ENCODE data around the gene FLT3.
"Not testable (repeated sequence)": the region's sequence is repeated elsewhere in the genome, so short reads cannot be mapped to it uniquely, and the experiment has no call there.

Gene FLT3

DNA sequence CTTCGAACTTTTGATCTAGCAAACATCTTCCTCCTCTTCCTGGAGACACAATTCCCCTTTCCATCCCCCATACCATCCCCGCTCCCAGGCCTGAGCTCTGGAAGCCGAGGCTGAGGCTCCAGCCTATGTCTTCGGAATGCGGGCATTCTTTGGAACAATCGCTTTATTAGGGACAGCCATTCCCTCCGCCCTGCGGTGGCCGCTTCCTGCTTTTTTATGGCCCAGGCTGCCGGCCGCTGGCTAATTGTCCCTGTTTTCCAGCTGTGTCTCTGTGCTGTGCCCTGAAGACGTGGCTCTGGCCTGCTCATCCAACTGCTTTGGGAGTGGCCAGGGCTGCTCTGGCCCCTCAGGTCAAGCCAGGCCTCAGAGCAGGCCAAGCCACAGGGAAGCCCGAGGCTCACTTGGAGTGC lies 129.1 kb downstream of the FLT3 start:
- DNase-seq, result no peak

DNA sequence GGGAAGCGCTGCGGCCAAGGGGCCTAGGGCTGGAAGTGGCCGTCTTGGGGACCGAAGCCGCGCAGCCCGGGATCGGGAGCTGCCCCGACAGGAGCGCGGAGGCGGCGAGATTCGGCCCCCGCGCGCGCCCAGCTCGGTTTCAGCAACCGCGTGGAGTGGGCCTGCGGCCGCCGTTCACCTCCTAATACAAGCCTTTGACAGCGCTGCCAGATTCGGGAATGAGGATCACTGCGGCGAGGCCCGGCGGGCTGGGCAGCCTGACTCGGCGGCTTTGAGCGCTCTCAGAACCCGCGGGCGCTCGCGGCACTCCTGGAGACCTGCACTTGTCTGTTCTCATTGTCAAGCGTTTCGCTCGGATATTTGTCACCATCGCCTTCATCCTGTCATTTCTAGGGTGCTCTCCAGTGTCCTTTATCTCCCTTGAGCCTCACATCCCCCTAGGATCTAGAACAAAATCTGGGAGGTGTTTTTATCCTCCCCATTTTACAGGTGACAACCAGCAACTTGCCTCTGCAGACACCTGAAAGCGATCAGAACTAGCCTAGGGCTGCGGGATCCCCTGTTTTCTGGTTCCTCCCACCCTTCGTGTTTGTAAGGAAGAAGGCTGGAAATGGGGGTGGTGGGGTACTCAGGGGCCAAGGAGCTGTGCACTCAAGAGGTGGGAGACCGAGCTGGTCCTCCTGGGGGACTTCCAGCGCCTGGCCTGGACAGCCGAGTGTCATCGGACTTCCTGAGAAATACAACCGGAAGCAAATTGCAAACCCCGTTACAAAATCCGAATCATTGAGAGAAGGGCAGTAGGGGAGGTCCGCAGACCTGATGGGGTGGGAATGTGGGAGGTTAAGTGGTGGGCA lies 129.8 kb downstream of the FLT3 start:
- DNase-seq, result no peak

- DNase-seq, result no peak
These were observed 130.5 kb downstream of the FLT3 start for GRCh38 chr13:27969866-27970229.

DNA sequence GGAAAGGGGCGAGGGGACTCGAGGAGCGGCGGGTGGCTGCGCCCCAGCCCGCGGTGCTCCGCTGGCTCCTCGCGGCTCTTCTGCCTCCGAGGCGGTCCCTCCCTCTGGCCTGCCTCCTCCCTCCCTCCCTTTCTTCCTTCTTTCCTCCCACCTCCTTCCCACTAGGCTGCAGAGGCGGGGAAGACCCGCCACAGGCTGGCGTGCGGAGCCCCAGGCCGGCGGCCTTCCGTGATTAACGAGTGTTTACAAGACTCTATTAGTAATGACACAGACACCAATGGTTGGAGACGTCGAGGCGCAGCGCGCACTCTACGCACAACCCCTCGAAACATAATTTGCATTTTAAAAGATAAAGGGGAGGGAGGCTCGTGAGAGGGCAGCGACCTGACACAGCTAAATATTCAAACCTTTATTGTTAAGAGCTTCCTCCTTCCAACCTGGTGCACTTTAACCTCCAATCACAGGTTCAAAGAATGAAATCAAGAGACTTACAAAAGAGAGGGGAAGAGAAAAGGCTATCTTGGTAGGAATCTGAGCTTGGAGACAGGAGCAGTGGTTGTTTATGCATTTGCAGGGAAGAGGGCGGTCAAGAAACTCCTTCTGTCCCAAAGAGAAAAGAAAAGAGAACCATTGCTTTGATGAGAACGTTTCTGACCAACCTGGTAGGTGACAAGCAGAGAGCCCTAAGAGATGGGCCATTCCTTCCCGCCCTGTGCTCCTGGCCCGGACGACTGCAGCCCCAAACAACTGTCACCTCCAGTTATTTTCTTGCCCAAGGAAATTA lies 131.1 kb downstream of the FLT3 start, which contains the start of gene CDX2:
Gene CDX2 (minus strand): TSS at position 234 of the 784 bp plus-strand sequence. CDS start 309 bp downstream, outside the sequence.
- no peak for DNase-seq

DNA sequence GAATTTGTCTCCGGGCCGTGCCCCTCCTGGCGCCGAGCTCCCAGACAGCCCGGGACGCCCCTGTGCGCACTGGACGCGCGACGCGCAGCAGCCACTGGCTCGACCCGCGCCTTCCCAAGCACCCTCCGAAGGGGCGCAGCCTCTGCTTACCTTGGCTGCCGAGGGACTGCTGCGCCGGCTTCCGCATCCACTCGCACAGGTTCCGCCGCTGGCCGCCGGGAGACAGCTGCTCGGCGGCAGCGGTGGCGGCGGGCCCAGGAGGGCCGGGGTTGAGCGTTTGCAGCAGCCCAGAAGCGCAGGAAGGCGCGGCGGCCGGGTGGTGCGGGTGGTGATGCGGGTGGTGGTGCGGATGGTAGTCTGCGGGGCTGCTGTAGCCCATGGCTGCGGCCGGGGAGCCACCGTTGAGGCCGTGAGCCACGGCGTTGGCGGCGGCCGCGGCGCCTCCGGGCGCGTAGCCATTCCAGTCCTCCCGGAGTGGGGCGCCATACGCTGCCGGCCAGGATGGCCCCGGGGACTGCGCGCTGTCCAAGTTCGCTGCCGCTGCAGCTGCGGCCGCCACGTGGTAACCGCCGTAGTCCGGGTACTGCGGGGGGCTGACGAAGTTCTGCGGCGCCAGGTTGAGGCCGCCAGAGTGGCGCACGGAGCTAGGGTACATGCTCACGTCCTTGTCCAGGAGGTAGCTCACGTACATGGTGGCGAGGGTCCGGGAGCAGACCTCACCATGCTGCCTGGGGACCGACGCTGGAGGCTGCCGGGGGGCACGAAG lies 131.9 kb downstream of the FLT3 start:
- no peak for DNase-seq

- no peak for DNase-seq
These were observed 132.6 kb downstream of the FLT3 start for GRCh38 chr13:27967736-27968315.

GRCh38 chr13:27967203-27967735 lies 133.1 kb downstream of the FLT3 start:
- DNase-seq, result no peak

DNA sequence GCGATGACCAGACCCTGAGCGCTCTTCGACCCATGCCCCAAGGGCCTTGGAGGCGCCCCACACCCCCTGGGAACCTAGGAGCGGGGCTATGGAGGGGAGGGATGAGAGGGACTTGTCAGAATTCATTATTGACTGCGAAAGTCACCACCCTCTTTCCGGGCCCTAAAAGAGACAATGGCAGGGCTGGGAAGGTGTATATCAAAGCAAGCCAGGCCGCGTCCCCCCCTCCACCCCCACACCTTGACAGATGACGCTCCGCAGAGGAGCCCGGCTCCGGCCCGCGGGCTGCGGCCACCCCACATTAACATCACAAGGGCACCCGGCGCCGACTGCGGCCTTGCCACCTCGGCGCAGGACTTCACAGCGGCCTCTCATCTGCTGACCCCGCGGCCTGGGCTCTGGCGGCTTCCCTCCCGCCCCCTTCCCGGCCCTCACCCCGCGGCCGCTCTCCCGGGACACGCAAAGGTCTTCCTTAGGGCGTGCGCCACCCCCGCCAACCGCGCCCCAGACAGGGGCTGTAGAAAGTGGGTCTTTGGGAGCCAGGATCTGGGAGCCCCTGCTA lies 133.7 kb downstream of the FLT3 start:
- no peak for DNase-seq

DNA sequence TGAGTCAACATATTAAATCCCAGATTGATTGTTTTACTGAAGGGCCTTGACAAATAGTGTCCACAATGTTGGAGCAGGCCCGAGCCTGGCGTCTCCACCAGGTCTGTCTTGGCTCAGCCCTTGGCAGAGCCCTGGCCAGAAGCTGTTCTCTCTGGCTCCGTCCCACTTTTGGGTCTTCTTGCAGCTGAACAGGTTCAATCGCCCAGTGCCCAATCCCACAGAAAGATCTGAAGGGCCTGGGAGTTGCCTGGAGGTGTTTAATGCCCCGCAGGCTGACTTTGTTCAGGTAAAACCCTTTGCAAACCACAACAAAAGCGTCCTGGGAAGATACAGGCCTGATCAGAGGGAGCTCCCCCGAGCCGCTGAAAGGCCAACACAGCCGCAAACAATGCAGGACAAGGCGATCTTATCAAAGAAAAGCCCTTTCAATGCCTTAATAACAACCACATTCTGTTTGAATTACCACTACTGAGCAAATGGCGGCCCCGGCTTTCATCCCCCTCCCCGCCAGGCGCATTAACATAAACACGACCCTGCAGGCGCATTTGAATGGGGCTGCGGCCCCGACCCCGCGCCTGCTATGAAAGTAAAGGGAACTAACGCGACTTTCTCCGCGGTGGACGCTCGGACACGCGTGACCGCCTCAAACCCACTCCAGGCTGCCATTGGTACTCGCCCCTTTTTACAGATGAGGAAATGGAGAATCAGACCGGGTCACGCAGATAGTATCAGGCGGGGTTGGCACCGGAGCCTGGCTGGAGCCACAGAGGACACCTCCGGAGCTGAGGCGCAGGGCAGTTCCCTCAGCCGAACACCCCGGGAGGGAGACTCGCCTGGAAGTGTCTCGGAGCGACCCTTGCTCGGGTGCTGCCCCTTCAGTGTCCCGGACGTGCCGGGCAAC lies 134.4 kb downstream of the FLT3 start:
- no peak for DNase-seq

GRCh38 chr13:27965343-27965739 lies 135.0 kb downstream of the FLT3 start:
- DNase-seq, result no peak

- DNase-seq, result no peak
These were observed 135.5 kb downstream of the FLT3 start for GRCh38 chr13:27964741-27965323.

GRCh38 chr13:27964206-27964605 lies 136.2 kb downstream of the FLT3 start:
- DNase-seq, result not testable (repeated sequence)

- DNase-seq, result no peak
These were observed 136.9 kb downstream of the FLT3 start for GRCh38 chr13:27963491-27963890.

- no peak for DNase-seq
These were observed 137.4 kb downstream of the FLT3 start for GRCh38 chr13:27962982-27963381.

DNA sequence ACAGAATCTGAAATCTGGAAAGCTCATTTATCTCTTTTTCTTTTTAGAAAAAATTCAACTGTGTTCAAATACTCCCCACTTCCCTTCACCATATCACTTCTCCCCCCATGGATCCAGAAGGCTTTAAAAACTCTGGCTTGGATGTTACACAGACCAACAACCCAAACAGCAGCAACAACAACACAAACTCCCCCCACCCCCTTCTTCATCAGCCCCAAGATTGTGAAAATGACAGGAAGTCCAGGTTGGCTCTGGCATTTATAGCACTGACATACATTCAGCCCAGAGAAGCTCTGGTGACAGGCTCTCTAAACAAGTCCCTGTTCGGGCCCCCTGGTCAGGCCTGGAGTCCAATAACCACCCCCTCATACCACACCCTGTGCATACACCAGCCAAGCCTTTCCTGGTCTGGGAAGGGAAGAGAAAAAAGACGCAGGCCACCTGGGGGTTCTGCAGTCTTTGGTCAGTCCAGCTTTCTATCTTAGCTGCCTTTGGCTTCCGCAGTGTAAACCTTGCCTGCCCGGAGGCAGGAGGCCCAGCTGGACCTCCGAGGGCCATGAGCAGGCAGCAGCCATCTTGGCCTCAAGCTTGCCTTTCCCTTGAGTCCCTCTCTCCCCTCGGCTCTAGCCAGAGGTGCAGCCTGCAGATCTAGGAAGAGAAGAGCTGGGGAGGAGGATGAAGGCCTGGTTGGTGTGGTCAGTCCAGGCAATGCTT lies 138.1 kb downstream of the FLT3 start:
- no peak for DNase-seq

DNA sequence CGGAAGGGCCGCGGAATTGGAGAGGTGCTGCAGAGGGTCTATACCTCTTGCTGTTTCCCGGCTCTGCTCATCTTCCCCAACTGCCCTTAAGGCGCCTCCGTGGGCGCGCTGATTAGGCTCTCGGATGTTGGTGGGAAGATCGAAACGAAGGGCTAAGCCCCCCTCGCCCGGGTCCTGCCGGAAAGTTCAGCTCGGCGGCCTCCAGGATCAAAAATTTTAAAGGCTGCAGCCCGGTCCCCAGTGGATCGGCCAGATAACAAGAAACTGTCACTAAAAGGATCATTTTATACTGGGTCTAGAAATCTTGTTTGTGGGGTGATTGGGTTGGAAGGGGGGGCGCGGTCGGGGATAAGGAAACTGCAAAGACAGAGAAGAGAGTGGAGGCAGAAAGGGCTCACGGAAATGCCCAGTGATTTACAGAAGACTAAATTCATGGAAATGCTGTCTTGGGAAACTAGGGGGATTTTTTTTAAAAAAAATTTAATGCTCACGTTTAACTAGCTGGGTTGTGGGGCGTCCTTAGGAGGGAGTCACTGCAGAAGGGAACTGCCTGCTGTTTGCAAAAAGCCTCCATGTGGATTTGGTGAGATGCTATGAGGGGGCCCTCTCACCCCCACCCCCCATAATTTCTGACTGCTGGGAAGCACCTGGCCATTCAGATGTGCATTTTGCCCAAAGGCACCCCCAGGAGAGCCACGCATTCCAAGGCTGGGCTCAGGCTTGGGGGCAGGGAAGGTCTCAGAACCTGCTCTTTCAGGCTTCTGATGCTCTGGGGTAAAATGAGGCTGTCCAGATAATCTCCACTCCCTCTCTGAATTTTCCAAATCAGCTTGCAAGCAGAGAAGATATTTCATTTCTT lies 138.9 kb downstream of the FLT3 start:
- no peak for DNase-seq

DNA sequence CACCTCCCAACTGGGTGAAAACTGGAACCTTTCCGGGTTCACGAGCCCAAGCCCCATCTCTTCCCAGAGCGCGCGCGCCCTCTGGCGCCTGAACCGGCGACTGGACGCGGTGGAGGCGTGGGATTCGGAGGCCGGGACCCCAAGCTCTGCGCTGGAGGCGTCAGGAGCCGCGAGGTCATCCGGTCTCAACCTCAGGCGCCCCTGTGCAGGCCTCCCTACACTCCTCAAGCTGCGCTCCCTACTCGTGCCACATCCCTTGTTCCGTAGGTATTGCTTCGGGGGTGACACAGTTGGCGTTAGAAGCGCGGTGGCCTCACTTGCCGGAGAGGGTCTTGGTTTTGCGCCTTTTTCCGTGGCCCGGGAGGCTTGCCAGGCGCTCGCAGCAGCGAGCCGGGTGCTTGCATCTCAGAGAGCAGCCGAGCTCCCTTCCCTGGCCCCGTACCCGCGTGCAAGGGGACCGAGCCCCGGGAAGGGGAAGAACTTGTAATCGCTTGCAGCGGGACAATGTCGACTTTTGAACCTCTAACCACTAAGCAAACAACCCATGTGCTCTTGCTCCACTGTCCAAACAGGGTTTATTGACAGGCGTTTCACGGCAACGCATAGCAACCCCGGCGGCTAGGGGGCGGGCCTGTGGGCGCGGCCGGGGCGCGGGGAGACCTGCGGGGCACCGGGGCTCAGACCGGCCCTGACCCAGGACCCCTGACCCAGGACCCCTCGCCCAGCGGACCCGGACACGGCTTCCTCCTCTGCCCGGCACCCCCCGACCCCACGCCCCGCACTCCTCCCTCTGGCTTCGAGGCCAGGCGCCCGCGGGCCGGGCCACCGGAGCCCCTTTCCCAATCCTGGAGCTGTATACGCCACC lies 139.8 kb downstream of the FLT3 start:
- DNase-seq, result no peak

GRCh38 chr13:27959976-27960361 lies 140.4 kb downstream of the FLT3 start:
- DNase-seq, result no peak

Measured in CD4-positive, alpha-beta T cell treated with Interleukin-10 for 1 hour (primary cell).